GM12865 (cell line): Measurements from ENCODE around the gene SDF2.
A peak's percentile ranks its signal among the peaks of the same experiment; 100 is the strongest.

Source experiments
- DNase-seq: peaks from one replicate; pipeline ENCODE4 v3.0.0; 2010; ENCODE audit warnings: low read depth
- H3K4me3 ChIP-seq: 2 replicates; pipeline ENCODE4 v1.5.1; 2011; ENCODE audit warnings: mild to moderate bottlenecking, low read depth, low read length, control low read depth
- TF ChIP-seq, protein P1 (sequence below): IDR thresholded peaks from 2 replicates; pipeline ENCODE4 v1.5.1; 2011; ENCODE audit warnings: low read length, control low read depth, low read depth, inconsistent platforms; ENCODE audit not compliant: insufficient read depth; ENCODE audit errors: missing control alignments

Gene SDF2

DNA sequence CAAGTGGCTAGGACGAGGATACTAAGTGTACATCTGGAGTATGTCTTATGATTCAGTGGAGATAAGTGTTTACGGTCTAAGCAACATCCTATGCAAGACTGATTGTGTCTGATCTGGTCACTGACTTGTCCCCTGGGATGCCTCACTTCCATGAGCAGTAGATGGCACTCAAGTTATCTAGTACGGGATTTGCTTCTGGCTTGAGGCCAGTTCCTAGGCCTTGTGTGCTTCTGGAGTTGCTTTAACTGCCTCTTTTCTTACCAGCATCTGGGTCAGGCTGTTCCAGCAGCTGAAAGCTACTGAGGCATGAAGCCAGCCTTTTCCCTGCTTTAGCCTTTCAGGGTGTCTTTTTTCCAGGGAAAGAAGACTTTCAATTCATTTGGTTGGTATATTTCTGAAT lies 23.3 kb upstream of the SDF2 start:
- H3K4me3 ChIP-seq, result no peak overlapping the region
- DNase-seq, result no peak
- TF ChIP-seq, protein P1, sequence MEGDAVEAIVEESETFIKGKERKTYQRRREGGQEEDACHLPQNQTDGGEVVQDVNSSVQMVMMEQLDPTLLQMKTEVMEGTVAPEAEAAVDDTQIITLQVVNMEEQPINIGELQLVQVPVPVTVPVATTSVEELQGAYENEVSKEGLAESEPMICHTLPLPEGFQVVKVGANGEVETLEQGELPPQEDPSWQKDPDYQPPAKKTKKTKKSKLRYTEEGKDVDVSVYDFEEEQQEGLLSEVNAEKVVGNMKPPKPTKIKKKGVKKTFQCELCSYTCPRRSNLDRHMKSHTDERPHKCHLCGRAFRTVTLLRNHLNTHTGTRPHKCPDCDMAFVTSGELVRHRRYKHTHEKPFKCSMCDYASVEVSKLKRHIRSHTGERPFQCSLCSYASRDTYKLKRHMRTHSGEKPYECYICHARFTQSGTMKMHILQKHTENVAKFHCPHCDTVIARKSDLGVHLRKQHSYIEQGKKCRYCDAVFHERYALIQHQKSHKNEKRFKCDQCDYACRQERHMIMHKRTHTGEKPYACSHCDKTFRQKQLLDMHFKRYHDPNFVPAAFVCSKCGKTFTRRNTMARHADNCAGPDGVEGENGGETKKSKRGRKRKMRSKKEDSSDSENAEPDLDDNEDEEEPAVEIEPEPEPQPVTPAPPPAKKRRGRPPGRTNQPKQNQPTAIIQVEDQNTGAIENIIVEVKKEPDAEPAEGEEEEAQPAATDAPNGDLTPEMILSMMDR, result no peak

DNA sequence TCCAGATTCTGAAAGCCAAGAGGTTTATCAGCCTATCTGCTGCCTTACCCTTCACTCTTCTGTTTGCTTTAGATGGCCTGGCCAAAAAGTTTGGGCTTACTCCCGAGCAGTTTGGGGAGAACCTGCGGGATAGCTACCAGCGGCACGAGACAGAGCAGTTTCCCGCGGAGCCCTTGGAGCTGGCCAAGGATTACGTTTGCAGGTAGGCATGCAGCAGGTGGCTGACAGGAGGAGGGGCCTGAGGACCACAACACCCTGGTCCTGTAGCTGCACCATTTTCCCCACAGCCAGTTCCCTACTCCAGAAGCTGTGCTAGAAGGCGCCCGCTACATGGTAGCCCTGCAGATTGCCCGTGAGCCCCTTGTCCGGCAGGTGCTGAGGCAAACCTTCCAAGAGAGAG lies 20.9 kb upstream of the SDF2 start:
- DNase-seq, result no peak
- TF ChIP-seq, protein P1, result no peak
- H3K4me3 ChIP-seq, result no peak overlapping the region

DNA sequence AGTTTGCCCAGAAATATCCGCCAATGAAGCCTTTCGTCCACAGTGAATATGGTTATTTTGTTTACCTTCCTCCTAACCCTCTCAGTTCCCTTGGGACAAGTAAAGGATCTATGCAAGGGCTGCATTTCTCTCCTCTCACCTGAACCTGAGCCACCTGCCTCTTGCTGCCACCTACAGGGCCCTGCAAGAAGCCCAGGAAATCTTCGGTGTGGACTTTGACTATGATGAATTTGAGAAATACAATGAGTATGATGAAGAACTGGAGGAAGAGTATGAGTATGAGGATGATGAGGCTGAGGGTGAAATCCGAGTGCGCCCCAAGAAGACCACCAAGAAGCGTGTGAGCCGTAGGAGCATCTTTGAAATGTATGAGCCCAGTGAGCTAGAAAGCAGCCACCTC lies 14.3 kb upstream of the SDF2 start:
- peak; percentile 41 for DNase-seq
- TF ChIP-seq, protein P1, result peak; percentile 30
- no peak overlapping the region for H3K4me3 ChIP-seq

DNA sequence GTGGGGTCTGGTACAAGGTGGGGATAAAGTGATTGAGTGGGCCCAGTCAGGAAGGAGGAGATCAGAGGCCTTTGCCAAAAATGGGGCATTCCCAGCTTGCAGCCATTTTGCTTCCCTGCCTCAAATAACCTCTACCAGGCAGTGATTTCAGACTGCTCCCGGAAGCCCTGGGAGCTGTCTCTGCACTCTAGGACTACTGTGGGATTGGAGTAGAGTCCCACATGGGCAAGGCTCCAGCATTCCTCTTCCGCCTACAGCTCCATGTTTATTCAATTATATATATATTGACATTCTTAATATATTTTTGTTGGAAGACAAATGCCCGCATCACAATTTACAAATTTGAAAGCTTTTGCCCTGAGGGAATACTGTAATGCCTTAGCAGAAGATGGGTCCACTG lies 13.8 kb upstream of the SDF2 start:
- TF ChIP-seq, protein P1, result no peak
- no peak overlapping the region for H3K4me3 ChIP-seq
- DNase-seq, result no peak

DNA sequence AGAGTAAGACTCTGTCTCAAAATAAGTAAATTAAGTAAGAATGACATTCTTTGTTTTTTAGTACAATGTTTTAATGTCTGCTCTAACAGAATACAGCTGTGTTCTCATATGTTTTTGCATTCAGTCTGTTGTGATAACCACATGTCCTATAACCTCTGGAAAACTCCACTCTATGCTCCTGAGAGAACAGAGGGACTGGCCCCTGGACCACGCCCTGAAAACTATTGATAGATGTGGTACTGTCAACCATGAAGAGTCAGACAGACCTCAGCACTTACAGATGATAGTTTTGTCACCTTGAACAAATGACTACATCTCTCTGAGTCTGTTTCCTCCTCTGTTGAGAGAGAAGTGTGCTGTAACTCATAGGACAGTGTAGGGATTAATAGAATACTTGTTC lies 8.2 kb upstream of the SDF2 start:
- no peak overlapping the region for H3K4me3 ChIP-seq
- DNase-seq, result no peak
- TF ChIP-seq, protein P1, result no peak

DNA sequence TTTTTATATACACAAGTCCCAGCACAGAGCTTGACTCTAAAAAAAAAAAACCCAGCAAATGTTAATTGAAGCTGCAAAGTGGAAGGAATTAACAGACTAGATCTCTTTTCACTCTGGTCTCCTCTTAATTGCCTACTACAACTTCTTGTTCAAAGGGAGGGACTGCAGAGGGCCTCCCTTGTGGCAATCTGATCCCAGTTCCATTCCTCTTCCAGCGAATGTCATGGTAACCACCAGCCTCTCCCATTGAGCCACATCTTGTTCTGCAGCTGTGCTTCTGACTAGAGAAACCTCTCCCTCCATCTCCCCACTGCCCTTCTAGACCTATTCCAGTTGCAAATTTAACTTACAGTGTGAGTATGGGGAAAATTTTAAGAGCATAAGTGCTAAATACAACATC lies 6.2 kb upstream of the SDF2 start:
- no peak for DNase-seq
- TF ChIP-seq, protein P1, result no peak

DNA sequence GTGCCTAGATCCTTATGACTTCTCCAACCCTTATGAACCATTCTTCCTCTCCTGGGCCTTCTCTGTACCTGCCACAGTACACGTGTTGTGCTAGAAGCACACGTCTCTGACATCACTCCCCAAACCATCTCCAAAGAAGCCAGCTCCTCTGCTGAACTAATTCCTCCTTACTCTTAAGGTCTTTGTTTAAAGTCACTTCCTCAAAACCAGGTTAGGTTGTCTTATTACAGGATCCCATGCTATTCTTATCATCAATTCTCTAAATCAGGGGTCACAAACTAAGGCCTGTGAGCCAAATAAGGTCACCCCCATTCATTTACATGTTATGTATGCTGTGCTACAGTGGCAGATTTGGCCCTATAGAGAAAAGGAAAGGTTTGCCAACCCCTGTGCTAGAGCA lies 4.3 kb upstream of the SDF2 start:
- H3K4me3 ChIP-seq, result no peak overlapping the region
- TF ChIP-seq, protein P1, result no peak
- no peak for DNase-seq

More for the DNA sequence above, 6.2 kb upstream of the SDF2 start:
- no peak overlapping the region for H3K4me3 ChIP-seq
